HG03280 (cell line): ENCODE results near the gene CAPN5.
"Not testable (repeated sequence)": the region's sequence is repeated elsewhere in the genome, so short reads cannot be mapped to it uniquely, and the experiment has no call there.

Source experiments
- ATAC-seq: cut with Tn5 transposase; IDR thresholded peaks from one replicate; pipeline ENCODE4 v1.9.1; 2021; ENCODE audit warnings: mild to moderate bottlenecking, moderate library complexity; ENCODE audit not compliant: unreplicated experiment

CAPN5 gene

GRCh38 chr11:77042111-77042726 lies 24.6 kb upstream of the CAPN5 start:
- no peak for ATAC-seq

DNA sequence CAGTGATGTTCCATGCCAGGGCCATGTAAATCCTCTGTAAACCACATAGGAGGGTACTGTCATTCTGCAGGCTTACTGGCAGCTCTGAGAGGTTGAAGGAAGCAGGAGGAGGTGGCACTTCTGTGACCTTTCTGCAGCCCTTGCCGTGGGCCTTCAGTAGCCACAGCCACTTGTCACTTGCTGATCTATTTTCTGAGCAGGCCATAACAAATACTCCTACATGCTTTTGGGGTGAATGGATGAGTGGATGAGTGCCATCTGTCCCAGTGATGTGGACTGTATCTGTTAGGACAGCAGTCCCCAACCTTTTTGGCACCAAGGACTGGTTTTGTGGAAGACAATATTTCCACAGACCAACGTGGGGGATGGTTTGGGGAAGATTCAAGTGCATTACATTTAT lies 22.4 kb upstream of the CAPN5 start:
- ATAC-seq, result no peak

- no peak for ATAC-seq
These were observed 21.9 kb upstream of the CAPN5 start for GRCh38 chr11:77044886-77045285.

GRCh38 chr11:77046060-77046501 lies 20.7 kb upstream of the CAPN5 start:
- peak; percentile 49 for ATAC-seq

GRCh38 chr11:77047007-77047927 lies 19.5 kb upstream of the CAPN5 start:
- peak; percentile 75 for ATAC-seq

- ATAC-seq, result not testable (repeated sequence)
These were observed 18.8 kb upstream of the CAPN5 start for GRCh38 chr11:77047928-77048446.

GRCh38 chr11:77049026-77049425 lies 17.7 kb upstream of the CAPN5 start:
- no peak for ATAC-seq

GRCh38 chr11:77051511-77051910 lies 15.3 kb upstream of the CAPN5 start:
- ATAC-seq, result no peak

DNA sequence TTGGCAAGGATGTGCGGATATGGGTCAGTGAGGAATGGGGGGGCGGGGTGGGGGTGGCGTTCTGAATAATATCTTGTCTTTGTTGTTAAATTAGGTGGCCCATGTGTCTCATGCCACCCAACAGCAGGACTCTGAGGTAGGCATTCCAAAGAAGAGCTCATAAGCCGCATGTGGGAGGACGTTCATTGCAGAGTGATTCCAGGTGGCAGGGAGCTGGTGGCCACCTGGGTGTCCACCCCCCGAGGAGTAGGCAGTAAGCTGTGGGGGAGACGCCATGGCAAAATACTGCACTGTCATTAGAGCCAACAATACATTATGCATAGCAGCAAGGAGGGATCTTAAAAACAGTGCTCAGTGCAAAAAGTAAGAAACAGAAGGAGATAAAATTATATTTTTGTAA lies 14.3 kb upstream of the CAPN5 start:
- no peak for ATAC-seq

GRCh38 chr11:77053217-77054015 lies 13.4 kb upstream of the CAPN5 start:
- no peak for ATAC-seq

- no peak for ATAC-seq
These were observed 12.7 kb upstream of the CAPN5 start for GRCh38 chr11:77054084-77054483.

DNA sequence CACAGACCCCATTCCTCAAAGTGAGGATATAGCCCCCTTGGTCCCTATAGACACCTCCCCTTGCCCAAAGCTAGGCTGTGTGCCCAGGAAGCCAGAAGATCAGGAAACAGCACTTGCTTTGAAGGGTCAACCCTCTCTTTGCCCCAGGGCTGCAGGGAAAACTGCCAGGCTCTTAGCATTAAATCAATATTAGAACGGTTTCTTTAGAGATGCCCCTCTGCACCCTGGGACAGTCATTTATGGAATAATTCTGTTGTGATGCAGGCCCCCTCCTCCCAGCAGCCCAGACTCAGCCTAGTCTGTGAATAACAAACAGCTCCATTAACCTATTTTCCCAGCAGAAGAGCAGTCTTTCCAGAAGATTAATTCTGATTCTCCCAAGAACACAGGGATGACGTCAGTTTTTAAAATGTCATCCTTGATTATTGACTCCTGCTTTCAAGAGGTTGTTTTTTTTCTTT lies 11.6 kb upstream of the CAPN5 start:
- no peak for ATAC-seq

GRCh38 chr11:77055913-77056312 lies 10.9 kb upstream of the CAPN5 start:
- ATAC-seq, result no peak

DNA sequence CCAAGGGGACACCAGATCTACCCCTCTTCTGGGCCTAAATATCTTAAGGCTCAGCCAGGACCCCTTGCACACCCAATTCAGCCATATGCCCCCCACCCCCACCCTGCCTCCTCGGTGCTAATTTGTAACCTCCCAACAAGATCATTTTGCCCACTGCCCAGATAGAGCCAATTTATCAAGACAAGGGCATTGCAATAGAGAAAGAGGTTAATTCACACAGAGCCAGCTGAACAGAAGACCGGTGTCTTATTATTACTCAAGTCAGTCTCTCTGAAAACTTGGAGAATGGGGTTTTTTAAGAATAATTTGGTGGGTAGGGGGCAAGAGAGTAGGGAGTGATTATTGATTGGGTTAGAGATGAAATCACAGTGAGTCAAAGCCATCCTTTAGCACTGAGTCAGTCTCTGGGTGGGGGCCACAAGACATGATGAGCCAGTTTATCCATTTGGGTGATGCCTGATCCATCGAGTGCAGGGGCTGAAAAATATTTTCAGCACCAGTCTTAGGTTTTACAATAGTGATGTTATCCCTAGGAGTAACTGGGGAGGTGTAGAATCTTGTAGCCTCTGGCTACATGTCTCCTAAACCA lies 9.9 kb upstream of the CAPN5 start:
- no peak for ATAC-seq

DNA sequence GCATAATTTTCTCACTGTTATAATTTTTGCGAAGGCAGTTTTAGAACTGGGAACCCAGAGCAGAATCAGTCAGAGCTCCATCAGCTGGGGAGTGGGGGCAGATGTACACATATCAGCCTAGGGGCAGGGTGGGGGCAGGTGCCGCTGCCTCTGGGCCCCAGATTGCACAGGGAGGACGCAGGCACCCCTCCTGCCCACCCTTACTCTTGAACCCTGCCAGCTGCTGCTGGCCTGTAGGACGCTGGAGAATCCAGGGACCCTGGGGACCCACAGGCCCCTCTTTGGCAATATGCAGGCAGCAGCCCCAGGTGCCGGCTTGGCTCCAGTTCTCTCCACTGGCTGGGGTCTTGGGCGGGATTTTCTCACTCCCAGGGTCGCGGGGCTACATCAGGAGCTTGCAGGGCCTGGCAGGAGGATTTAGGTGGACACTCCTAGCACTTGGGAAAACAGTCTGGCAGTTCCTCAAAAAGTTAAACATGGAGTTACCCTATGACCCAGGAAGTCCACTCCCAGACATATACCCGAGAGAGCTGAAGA lies 8.8 kb upstream of the CAPN5 start:
- ATAC-seq, result no peak

DNA sequence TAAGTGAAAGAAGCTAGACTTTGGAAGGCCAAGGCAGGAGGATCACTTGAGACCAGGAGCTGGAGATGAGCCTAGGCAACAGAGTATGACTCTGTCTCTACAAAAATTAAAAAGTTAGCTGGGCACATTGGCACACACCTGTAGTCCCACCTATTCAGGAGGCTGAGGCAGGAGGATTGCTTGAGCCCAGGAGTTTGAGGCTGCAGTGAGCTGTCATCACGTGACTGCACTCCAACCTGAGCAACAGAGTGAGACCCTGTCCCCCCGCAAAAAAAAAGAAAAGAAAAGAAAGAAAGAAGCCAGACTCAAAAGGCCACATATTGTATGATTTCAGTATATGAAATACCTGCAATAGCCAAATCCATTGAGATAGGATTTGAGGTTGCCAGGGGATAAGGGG lies 7.9 kb upstream of the CAPN5 start:
- no peak for ATAC-seq

DNA sequence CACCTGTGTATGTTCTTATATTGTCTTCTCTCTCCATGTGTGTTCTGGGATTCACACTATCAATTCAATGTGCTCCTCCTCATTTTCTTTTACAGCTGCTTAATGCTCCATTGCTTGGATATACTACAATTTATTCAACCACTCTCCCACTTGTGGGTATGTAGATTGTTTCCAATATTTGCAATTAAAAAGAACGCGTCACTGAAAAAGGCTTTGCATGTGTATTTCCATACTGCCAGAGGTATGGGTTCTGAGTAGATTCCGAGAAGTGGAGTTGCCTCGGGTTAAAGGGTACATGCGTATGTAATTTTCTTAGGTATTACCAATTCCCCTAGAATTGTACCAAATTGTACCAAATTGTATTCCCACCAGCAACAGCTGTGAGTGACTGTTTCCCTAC lies 7.0 kb upstream of the CAPN5 start:
- no peak for ATAC-seq

- no peak for ATAC-seq
These were observed 6.5 kb upstream of the CAPN5 start for GRCh38 chr11:77060234-77060633.

GRCh38 chr11:77061258-77061657 lies 5.5 kb upstream of the CAPN5 start:
- not testable (repeated sequence) for ATAC-seq

GRCh38 chr11:77062924-77063323 lies 3.8 kb upstream of the CAPN5 start:
- no peak for ATAC-seq
